Peyer's patch (tissue), 4 donors: ENCODE results near the gene HADHA. TPM values are rescaled to one million over a fixed set of nuclear protein-coding genes. Genes with fewer than 3 reads are reported as not detected.
A peak's percentile ranks its signal among the peaks of the same experiment; 100 is the strongest.

Experiments used
- DNase-seq, 3 donors: peaks; one replicate each; pipeline ENCODE4 v3.0.0-alpha.2; 2017 to 2019
- H3K27ac ChIP-seq, 4 donors: fragments of 200-600 bp; sonication (generic); one replicate each; pipeline ENCODE4 v1.5.1; 2016 to 2019
- H3K27me3 ChIP-seq, 2 donors: fragments of 200-600 bp; sonication (generic); one replicate each; pipeline ENCODE4 v1.5.1; 2019
- H3K36me3 ChIP-seq, 3 donors: fragments of 200-600 bp; sonication (generic); one replicate each; pipeline ENCODE4 v1.5.1; 2016 to 2019
- H3K4me1 ChIP-seq, 4 donors: fragments of 200-600 bp; sonication (generic); one replicate each; pipeline ENCODE4 v1.5.1; 2016 to 2019
- H3K4me3 ChIP-seq, 4 donors: fragments of 200-600 bp; sonication (generic); 1 replicate in 3 of 4; 2 replicates in 1 of 4; pipeline ENCODE4 v1.5.1; 2016 to 2019; ENCODE audit warnings: mild to moderate bottlenecking in 1 of 4
- H3K9me3 ChIP-seq, 4 donors: fragments of 200-600 bp; sonication (generic); one replicate each; pipeline ENCODE4 v1.5.1; 2016 to 2019; ENCODE audit warnings: mild to moderate bottlenecking in 1 of 4
- CTCF ChIP-seq, 6 experiments: fragments of 450-650 bp in 4 of 6; fragments of 200-600 bp in 2 of 6; sonication (generic) in 1 of 6; IDR thresholded peaks; one replicate each; pipeline ENCODE4 v1.5.1; 2017 to 2019; ENCODE audit warnings: antibody characterized with exemption in 6 of 6, mild to moderate bottlenecking in 3 of 6, moderate library complexity in 1 of 6
- POLR2A ChIP-seq, 2 donors: fragments of 450-650 bp; IDR thresholded peaks; one replicate each; pipeline ENCODE4 v1.5.1; 2017; ENCODE audit warnings: antibody characterized with exemption in 2 of 2, mild to moderate bottlenecking in 2 of 2, moderate library complexity in 2 of 2
- total RNA-seq, 4 donors: library from RNA; depleted of rRNA; stranded (reverse); fragments of >200 nt; gene quantifications; one replicate each; pipeline ENCODE4 v1.1.0, GENCODE V29; 2016

HADHA gene
- total RNA-seq, 4 donors from 2014 or later, result 105 to 438 (median 267) TPM

- Histone ChIP-seq H3K27me3 (no peaks in the 10 kb centered on the region), H3K36me3 (peaks cover 0 to 52% (median 2%) of the 10 kb centered on the region in 3 donors), H3K4me1 (peaks cover 0 to 5% (median 0%) of the 10 kb centered on the region in 4 donors), H3K27ac (no peak overlapping the region), H3K4me3 (no peak overlapping the region), H3K9me3 (no peaks in the 10 kb centered on the region)
- no peak for TF ChIP-seq POLR2A (IDR thresholded peaks at IDR 0.05)
- no peak for TF ChIP-seq CTCF (IDR thresholded peaks at IDR 0.05)
- peak in 1 of 3 donors; percentile 8 for DNase-seq
Observed at GRCh38 chr2:26190369-26190768, 54.1 kb downstream of the HADHA start.

DNA sequence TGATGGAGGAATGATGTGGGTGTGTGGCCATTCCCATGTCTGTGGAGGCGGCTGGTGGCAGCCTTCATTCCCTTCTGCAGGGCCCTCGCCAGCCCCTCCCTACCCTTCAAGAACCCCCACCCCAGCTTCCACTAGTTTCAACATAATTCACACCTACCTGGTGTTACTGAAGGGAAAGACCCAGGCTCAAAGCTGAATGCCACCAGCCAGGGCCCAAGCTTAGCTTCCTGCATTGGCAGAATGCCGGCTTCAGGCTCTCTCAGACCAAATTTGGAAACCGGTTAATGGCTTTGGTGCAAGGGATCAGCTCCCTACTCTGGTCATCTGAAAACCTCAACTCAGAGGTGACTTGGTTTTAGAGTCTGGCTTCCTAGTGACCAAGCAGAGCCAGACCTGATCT lies 54.7 kb downstream of the HADHA start:
- DNase-seq, result peak in 1 of 3 donors; percentile 13
- Histone ChIP-seq H3K4me1 (peaks cover 0 to 10% (median 0%) of the 10 kb centered on the region in 4 donors), H3K4me3 (no peak overlapping the region), H3K27ac (no peak overlapping the region), H3K27me3 (no peaks in the 10 kb centered on the region), H3K9me3 (no peaks in the 10 kb centered on the region), H3K36me3 (peaks cover 0 to 46% (median 0%) of the 10 kb centered on the region in 3 donors)
- no peak for TF ChIP-seq POLR2A (IDR thresholded peaks at IDR 0.05)
- no peak for TF ChIP-seq CTCF (IDR thresholded peaks at IDR 0.05)

DNA sequence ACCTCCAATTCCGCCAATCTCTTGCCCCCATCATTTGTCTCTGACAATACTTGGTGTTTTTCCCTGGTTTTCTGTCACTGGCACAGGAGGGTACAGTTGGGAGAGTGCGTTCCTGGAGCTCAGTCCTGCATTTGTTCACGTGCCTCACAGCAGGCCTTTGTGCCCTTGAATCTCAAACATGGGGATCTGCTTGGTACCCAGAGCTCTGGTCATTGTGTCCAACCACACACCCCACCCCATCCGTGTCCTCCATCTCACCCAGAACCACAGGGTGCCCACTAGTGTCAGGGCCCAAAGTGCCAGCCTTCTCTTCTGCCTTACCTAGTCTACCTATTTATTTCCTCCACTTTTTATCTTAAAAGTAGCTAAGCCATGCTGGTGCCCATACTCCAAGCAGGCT lies 55.3 kb downstream of the HADHA start:
- H3K4me1 ChIP-seq, result peaks cover 0 to 10% (median 0%) of the 10 kb centered on the region in 4 donors
- no peaks in the 10 kb centered on the region for H3K9me3 ChIP-seq
- H3K27me3 ChIP-seq, result no peaks in the 10 kb centered on the region
- TF ChIP-seq CTCF (IDR thresholded peaks at IDR 0.05) (no peak), POLR2A (IDR thresholded peaks at IDR 0.05) (no peak)
- no peak overlapping the region for H3K4me3 ChIP-seq
- H3K27ac ChIP-seq, result no peak overlapping the region
- DNase-seq, result no peak
- peaks cover 0 to 40% (median 0%) of the 10 kb centered on the region in 3 donors for H3K36me3 ChIP-seq

DNA sequence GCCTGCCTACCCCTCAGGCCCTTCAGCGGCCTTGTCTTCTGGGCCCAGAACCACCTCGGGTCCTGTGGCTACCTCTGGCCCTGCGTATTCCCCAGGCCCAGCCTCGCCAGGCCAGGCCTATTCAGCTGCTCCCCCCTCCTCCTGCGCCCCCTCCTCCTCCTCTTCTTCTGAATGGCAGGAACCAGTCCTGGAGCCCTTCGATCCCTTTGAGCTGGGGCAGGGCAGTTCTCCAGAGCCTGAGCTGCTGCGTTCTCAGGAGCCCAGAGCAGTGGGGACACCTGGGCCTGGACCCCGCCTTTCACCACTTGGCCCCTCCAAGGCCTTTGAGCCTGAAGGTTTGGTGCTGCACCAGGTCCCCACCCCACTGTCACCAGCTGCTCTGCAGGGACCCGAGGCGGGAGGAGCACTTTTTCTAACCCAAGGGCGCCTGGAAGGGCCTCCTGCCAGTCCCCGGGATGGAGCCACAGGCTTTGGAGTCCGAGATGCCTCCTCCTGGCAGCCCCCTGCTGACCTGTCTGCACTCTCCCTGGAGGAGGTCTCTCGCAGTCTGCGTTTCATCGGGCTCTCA lies 56.8 kb downstream of the HADHA start:
- H3K27ac ChIP-seq, result no peak overlapping the region
- H3K4me1 ChIP-seq, result peaks cover 0 to 10% (median 0%) of the 10 kb centered on the region in 4 donors
- peaks cover 0 to 25% (median 0%) of the 10 kb centered on the region in 3 donors for H3K36me3 ChIP-seq
- no peak for TF ChIP-seq CTCF (IDR thresholded peaks at IDR 0.05)
- no peak for TF ChIP-seq POLR2A (IDR thresholded peaks at IDR 0.05)
- DNase-seq, result peak in 1 of 3 donors; percentile 46
- no peaks in the 10 kb centered on the region for H3K9me3 ChIP-seq
- no peaks in the 10 kb centered on the region for H3K27me3 ChIP-seq
- no peak overlapping the region for H3K4me3 ChIP-seq

GRCh38 chr2:26187114-26187513 lies 57.3 kb downstream of the HADHA start:
- H3K4me1 ChIP-seq, result peaks cover 0 to 10% (median 0%) of the 10 kb centered on the region in 4 donors
- no peaks in the 10 kb centered on the region for H3K27me3 ChIP-seq
- peak in 1 of 3 donors; percentile 48 for DNase-seq
- no peak overlapping the region for H3K27ac ChIP-seq
- H3K4me3 ChIP-seq, result no peak overlapping the region
- peaks cover 0 to 20% (median 0%) of the 10 kb centered on the region in 3 donors for H3K36me3 ChIP-seq
- no peaks in the 10 kb centered on the region for H3K9me3 ChIP-seq
- TF ChIP-seq CTCF (IDR thresholded peaks at IDR 0.05) (no peak), POLR2A (IDR thresholded peaks at IDR 0.05) (no peak)
